Skeletal muscle tissue (tissue), 4 donors: Measurements from ENCODE around the gene DPF3. TPM values are rescaled to one million over a fixed set of nuclear protein-coding genes. Genes with fewer than 3 reads are reported as not detected.

Experiments
- H3K27ac ChIP-seq: one replicate; pipeline ENCODE4 v1.7.0; 2013; ENCODE audit warnings: mild to moderate bottlenecking, low read depth, low read length, inconsistent platforms
- H3K27me3 ChIP-seq, 3 donors: one replicate each; pipeline ENCODE4 v1.7.0; 2013; ENCODE audit warnings: low read length in 3 of 3; ENCODE audit not compliant: control insufficient read depth in 3 of 3, insufficient read depth in 3 of 3
- H3K36me3 ChIP-seq, 3 donors: one replicate each; pipeline ENCODE4 v1.7.0; 2013; ENCODE audit warnings: low read length in 3 of 3; ENCODE audit not compliant: control insufficient read depth in 3 of 3, insufficient read depth in 3 of 3
- H3K4me1 ChIP-seq, 3 donors: one replicate each; pipeline ENCODE4 v1.7.0; 2013; ENCODE audit warnings: low read length in 3 of 3, mild to moderate bottlenecking in 3 of 3; ENCODE audit not compliant: control insufficient read depth in 3 of 3, insufficient read depth in 3 of 3
- H3K4me3 ChIP-seq, 3 donors: one replicate each; pipeline ENCODE4 v1.7.0; 2013; ENCODE audit warnings: low read length in 3 of 3
- H3K9ac ChIP-seq, 3 donors: one replicate each; pipeline ENCODE4 v1.7.0; 2013; ENCODE audit warnings: low read length in 3 of 3, mild to moderate bottlenecking in 3 of 3, moderate library complexity in 2 of 3, low read depth in 1 of 3
- H3K9me3 ChIP-seq, 3 donors: one replicate each; pipeline ENCODE4 v1.7.0; 2013; ENCODE audit warnings: low read length in 3 of 3; ENCODE audit not compliant: control insufficient read depth in 3 of 3
- total RNA-seq: library from RNA; depleted of rRNA; stranded (reverse); fragments of >200 nt; gene quantifications from one replicate; pipeline ENCODE4 v1.2.3, GENCODE V29; 2014
- donor health status: Osteomylitis.

DPF3 gene
- total RNA-seq, 1 donor from 2014 or later = 1.6 TPM

DNA sequence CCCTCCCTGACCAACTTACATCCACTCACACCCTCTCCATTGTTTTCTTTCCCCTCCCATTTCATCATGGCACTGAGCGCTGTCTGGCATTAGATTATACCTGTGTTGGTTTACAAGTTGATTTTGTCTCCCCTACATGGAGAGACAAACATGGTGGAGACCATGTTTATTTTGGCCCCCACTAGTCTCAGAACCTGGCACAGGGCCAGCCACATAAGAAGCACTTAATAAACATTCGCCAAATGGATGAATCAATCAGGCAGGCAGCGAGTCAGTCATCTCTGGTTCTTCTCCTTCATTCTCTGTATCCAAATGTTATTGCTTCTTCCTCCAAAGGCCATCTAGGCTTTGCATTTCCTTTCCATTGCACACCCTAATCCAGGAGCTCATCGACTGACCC is 177.4 kb downstream of the DPF3 start:
- Histone ChIP-seq H3K9ac (peak overlapping the region in 2 of 3 donors; percentile 69 to 81), H3K27ac (peak overlapping the region; percentile 93), H3K9me3 (no peaks in the 10 kb centered on the region), H3K27me3 (no peaks in the 10 kb centered on the region), H3K4me3 (peak overlapping the region in 1 of 3 donors; percentile 37), H3K36me3 (peaks cover 0 to 4% (median 2%) of the 10 kb centered on the region in 3 donors), H3K4me1 (peaks cover 23 to 55% (median 46%) of the 10 kb centered on the region in 3 donors)

DNA sequence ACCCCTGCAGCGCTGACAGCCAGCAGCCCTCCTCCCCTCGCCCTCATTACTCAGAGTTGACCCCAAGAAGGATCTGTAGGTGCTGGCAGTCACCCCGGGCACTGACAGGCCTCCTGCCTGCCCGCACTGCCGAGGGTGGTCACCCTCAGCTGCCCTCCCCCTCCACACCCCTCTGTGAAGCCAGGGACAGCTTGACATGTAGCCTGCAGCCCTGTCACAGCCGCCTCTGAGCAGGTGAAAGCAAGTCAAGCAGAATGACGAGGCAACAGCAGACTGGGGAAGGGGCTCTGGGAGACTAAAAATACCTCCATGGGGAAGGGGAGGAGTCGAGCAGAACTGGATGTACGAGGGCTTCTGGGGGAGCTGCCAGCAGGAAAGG is 178.1 kb downstream of the DPF3 start:
- peaks cover 23 to 58% (median 48%) of the 10 kb centered on the region in 3 donors for H3K4me1 ChIP-seq
- H3K27me3 ChIP-seq = no peaks in the 10 kb centered on the region
- peaks cover 0 to 4% (median 2%) of the 10 kb centered on the region in 3 donors for H3K36me3 ChIP-seq
- no peaks in the 10 kb centered on the region for H3K9me3 ChIP-seq
- peak overlapping the region in 2 of 3 donors; percentile 37 to 45 for H3K4me3 ChIP-seq
- peak overlapping the region in 2 of 3 donors; percentile 69 to 81 for H3K9ac ChIP-seq
- peak overlapping the region; percentile 93 for H3K27ac ChIP-seq

DNA sequence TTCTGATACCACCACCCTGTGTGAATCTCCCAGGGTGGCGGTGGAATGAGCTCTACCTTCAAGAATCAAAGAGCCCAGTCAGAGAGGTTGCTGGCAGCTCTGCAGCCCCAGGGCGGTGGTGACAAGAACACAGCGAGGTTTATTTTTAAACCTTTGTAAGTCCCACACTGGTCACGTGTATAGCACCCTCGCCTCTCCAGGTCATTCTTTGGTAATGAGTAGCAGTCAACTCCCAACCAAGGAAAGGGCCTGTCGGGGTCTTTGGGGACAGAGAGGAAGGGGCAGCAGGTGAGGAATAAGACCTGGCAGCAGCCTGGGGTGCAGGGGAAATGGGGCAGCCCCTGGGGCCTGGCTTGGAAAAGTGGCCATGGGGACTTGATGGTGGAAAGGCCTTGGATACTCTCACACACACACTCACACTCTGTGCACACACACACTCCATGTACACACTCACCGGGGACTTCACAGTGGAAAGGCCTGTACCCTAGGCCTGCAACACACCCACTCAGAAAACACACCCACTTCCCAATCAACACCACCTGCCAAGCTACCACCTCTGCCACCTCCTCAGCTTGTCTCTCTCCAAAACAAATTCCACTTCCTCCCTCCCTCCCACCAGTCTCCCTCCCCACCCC is 178.6 kb downstream of the DPF3 start:
- Histone ChIP-seq H3K4me1 (peaks cover 23 to 58% (median 48%) of the 10 kb centered on the region in 3 donors), H3K36me3 (peaks cover 0 to 4% (median 2%) of the 10 kb centered on the region in 3 donors), H3K9me3 (no peaks in the 10 kb centered on the region), H3K4me3 (peak overlapping the region; percentile 38 to 61 (median 47)), H3K27me3 (no peaks in the 10 kb centered on the region), H3K9ac (peak overlapping the region; percentile 36 to 81 (median 47)), H3K27ac (peak overlapping the region; percentile 93)

DNA sequence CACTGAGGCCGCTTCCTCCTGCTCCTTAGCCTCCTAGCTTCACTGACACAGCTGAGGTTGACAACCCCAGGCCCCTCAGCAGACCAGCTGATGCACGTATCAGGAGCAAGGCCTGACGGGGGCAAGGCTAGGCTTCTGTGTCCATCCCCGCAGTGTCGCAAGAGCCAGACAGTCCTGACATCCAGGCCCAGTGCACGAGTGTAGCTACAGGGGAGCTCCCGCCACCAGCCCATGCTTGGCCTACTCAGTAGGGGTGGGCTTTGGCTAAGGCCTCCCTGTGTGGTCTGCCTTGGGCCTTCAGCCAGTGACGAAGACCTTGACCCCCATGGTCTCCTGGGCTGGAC is 179.1 kb downstream of the DPF3 start:
- no peaks in the 10 kb centered on the region for H3K9me3 ChIP-seq
- H3K27ac ChIP-seq = peak overlapping the region; percentile 93
- no peaks in the 10 kb centered on the region for H3K27me3 ChIP-seq
- peak overlapping the region; percentile 36 to 81 (median 47) for H3K9ac ChIP-seq
- H3K36me3 ChIP-seq = peaks cover 0 to 6% (median 2%) of the 10 kb centered on the region in 3 donors
- H3K4me3 ChIP-seq = peak overlapping the region; percentile 44 to 61 (median 47)
- H3K4me1 ChIP-seq = peaks cover 23 to 58% (median 48%) of the 10 kb centered on the region in 3 donors

DNA sequence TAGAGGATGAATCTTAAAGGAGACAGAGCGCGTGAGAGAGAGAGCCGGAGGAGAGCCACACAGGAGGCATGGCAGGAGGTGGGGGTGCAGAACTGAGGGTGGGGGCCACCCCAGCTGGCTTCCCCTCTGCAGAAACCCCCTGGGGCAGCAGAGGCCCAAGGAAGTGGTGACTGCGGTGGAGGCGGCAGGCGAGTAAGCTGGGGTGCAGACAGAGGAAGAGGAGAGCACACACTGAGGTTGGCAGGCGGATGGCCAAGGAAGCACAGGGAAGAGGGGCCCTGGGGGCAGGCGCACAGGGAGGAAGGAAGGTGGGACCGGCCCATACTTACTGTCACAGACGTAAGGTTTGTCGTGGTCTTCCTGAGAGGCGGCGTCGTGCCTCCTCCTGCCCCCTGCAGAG is 179.8 kb downstream of the DPF3 start:
- Histone ChIP-seq H3K27ac (peak overlapping the region; percentile 93), H3K4me3 (no peak overlapping the region), H3K9ac (peak overlapping the region in 2 of 3 donors; percentile 29 to 81), H3K9me3 (no peaks in the 10 kb centered on the region), H3K4me1 (peaks cover 23 to 58% (median 48%) of the 10 kb centered on the region in 3 donors), H3K27me3 (no peaks in the 10 kb centered on the region), H3K36me3 (peaks cover 0 to 6% (median 2%) of the 10 kb centered on the region in 3 donors)

DNA sequence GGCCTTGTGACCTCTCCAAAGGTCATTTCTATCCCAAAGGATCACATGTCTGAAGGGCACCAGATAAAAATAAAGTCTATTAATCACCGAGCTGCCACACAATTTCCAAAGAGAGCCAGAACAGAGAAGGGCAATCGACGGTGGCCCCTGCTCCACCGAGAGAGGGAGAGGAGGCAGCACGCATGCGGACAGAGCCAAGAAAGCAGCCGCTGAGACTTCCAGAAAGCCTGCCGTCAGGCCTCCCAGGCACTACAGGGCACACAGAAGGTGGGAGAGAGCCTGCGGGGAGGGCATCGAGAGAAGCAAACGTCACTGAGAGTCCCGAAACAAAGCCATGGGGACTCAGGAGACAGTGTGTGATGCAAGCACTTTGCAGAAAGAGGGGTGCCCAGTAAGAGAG is 182.0 kb downstream of the DPF3 start:
- Histone ChIP-seq H3K9me3 (no peaks in the 10 kb centered on the region), H3K9ac (peak overlapping the region in 1 of 3 donors; percentile 33), H3K4me3 (peak overlapping the region in 2 of 3 donors; percentile 19 to 22), H3K27me3 (no peaks in the 10 kb centered on the region), H3K4me1 (peaks cover 23 to 57% (median 48%) of the 10 kb centered on the region in 3 donors), H3K36me3 (peaks cover 0 to 6% (median 0%) of the 10 kb centered on the region in 3 donors), H3K27ac (peak overlapping the region; percentile 23)

DNA sequence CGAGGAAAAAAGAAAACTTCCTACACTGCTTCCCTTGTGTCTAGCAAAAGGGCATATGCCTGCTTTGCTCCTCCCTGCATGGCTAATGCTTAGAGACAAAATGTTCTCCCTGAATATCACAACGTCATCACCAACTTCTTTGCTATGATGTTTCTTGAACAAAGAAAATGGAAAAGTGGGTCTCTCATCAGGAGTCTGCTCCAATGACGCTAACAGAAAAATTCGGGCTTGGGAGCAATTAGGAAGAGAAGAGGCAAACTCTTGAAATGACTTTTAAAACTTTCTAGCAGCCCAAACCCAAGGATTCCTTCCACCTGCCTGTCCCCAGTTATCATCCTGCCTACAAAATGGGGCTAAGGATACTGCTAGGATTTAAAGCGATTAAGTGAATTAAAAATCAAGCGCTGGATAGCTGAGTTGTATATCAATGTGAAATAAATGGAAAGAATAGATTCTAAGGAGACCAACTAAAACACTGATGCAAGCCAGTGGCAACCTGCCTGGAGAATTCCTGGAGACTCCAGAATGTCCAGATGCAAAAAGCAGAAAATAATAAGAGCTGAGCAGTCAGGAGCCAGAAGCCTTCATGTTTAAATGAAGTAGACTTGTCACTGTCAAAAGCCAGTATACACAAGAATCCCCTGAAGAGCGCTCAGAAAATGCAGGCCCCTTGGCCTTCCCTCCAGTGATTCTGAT is 183.8 kb downstream of the DPF3 start:
- H3K27me3 ChIP-seq = no peaks in the 10 kb centered on the region
- H3K9me3 ChIP-seq = no peaks in the 10 kb centered on the region
- H3K4me1 ChIP-seq = peaks cover 11 to 38% (median 30%) of the 10 kb centered on the region in 3 donors
- H3K4me3 ChIP-seq = no peak overlapping the region
- H3K9ac ChIP-seq = no peak overlapping the region
- H3K36me3 ChIP-seq = peaks cover 0 to 6% (median 0%) of the 10 kb centered on the region in 3 donors
- no peak overlapping the region for H3K27ac ChIP-seq

DNA sequence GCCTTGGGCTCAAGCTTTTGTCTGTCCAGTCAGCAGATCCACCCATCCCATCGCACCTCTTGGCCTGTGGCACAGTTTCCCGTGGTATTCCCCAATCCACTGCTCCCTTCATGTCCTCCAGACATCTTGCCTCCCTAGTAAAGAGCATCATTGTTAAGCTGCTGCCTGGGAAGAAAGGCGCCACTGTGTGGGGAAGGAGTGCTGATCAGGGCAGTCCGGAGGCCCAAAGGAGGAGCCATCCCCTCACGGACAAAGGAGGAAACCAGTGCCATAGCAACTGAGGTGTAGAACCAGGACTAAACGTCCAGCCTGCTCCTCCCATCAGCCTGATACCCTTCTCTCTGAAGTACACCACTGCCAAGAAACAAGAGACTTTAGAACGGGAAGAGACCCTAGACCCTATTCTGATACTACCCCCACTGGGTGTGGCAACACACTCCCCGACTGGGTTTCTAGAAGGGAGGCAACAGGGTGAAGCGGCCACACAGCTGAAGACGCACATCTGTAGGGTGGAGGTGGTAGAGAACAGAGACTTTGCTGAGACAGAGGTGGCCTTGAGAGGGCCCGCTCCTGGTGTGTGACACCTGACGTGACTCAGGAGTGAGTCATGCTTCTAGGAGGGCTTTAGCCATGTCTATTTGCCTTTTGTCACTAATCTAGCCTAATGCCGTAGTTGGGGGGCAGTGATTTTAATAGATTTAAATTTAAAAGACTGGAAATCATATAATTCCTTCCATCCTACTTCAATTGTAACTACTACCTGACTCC is 185.0 kb downstream of the DPF3 start:
- Histone ChIP-seq H3K9ac (no peak overlapping the region), H3K27ac (no peak overlapping the region), H3K4me1 (peaks cover 3 to 27% (median 19%) of the 10 kb centered on the region in 3 donors), H3K9me3 (no peaks in the 10 kb centered on the region), H3K4me3 (no peak overlapping the region), H3K27me3 (no peaks in the 10 kb centered on the region), H3K36me3 (peaks cover 0 to 6% (median 0%) of the 10 kb centered on the region in 3 donors)

DNA sequence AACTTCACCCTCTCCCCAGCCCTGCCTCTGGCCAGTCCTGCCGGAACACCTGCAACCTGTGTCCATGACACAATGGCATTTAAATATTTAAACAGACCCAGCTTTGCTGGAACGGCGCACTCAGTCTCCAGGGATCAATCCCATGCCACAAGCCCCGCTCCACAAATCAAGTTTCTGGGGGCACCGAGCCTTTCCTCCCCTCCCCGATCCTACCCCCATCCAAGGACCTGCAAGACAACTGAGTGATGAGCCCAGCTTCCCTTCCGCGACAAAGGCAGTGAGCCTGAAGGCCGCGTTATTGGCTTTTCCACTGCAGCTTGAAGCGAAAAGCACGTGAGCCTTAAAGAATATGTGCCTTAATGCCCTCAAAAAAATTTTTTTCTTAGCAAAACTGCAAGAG is 185.7 kb downstream of the DPF3 start:
- H3K36me3 ChIP-seq = peaks cover 0 to 6% (median 0%) of the 10 kb centered on the region in 3 donors
- no peak overlapping the region for H3K4me3 ChIP-seq
- peaks cover 3 to 20% (median 15%) of the 10 kb centered on the region in 3 donors for H3K4me1 ChIP-seq
- no peaks in the 10 kb centered on the region for H3K27me3 ChIP-seq
- no peak overlapping the region for H3K27ac ChIP-seq
- no peaks in the 10 kb centered on the region for H3K9me3 ChIP-seq
- H3K9ac ChIP-seq = no peak overlapping the region
